HG02610 (cell line): Measurements from ENCODE around the gene STX1B.
A peak's percentile ranks its signal among the peaks of the same experiment; 100 is the strongest.

Source experiments
- ATAC-seq: cut with Tn5 transposase; IDR thresholded peaks from one replicate; pipeline ENCODE4 v1.9.1; 2021; ENCODE audit warnings: mild to moderate bottlenecking, moderate library complexity; ENCODE audit not compliant: unreplicated experiment

Gene STX1B

GRCh38 chr16:30996985-30997724 lies 13.3 kb downstream of the STX1B start:
- peak; percentile 74 for ATAC-seq

DNA sequence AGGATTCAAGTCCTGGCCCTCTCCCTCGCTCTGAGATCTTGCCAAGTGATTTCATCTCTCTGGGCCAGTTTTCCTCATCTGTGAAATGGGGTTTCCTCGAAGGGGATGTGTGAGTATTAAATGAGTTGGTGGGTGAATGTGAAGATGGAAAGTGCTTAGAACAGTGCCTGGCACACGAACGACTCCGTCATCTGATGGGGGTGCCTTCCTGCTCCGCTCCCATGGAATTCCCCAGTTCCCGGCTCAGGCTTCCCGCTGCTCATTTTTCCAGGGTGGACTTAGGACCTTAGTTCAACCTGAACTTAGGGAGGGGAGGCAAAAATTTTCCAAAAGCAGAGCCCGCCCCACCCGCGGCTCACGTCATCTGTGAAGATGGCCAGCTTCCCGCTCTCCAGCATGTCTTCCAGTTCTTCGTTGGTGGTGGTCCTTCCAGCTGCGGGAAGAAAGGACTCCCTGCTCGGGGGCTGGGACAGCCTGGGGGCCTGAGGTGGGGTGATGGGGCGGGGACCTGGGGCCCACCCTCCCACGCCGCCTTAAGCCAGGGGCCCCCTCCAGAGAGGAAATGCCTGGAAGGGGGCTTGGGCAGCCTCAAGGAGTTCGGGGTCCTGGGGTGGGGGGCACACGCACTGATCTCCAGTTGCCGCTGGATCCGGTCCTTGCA lies 14.0 kb downstream of the STX1B start:
- no peak for ATAC-seq

- no peak for ATAC-seq
Observed at GRCh38 chr16:30995927-30996323, 14.5 kb downstream of the STX1B start.

DNA sequence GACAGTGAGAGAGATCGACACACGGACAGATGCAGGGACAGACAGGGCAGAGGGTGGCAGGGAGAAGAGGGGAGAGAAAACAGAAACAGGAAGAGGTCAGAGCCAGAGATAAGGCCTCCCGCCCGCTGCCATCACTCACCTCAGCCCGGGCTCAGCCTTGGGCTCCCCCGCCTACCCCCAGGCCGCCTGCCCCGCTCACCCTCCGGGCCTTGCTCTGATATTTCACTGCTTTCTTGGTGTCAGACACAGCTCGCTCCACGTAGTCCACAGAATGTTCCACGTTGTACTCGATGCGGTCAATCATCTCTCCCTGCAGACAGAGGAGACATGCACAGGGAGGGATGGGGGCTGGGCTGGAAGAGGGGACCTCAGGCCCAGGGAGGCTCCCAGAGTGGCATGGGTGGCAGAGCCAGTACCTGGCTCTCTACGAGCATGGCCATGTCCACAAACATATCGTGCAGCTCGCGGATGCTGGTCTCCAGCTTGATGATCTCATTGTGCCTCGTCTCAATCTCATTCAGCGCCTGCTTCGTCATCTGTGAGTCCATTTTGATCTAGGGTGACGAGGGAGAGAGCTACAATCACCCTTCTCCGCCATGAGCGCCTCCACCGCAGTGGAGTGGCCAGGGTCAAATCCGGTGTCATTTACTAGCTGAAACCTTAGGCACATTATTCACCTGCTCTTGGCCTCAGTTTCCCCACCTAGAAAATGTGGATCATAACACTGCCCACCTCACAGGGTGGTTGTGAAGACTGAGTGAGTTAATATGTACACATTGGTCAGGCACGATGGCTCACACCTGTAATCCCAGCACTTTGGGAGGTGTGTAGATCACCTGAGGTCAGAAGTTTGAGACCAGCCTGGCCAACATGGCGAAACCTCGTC lies 17.3 kb downstream of the STX1B start:
- ATAC-seq = no peak

- no peak for ATAC-seq
Observed at GRCh38 chr16:30992276-30992780, 18.1 kb downstream of the STX1B start.

DNA sequence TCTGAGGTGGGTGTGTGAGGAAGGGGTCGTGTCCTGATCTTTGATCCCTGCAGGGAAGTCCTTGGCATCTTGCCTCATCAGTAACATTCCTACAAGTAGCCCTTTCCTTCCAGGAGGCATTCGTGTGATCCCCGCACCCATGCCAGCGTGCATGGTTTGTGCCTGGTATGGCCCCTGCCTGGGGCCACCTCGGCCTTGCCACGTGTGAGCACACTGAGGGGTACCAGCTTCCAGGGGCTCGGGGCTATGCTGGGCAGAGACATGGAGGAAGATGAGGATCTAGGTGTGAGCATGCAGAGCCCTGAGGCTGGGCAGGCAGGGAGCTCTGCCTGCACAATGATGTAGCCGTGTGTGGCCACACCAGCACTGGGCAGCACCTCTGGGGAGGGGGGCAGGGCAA lies 19.4 kb downstream of the STX1B start:
- no peak for ATAC-seq

- no peak for ATAC-seq
Observed at GRCh38 chr16:30990105-30990504, 20.3 kb downstream of the STX1B start.

DNA sequence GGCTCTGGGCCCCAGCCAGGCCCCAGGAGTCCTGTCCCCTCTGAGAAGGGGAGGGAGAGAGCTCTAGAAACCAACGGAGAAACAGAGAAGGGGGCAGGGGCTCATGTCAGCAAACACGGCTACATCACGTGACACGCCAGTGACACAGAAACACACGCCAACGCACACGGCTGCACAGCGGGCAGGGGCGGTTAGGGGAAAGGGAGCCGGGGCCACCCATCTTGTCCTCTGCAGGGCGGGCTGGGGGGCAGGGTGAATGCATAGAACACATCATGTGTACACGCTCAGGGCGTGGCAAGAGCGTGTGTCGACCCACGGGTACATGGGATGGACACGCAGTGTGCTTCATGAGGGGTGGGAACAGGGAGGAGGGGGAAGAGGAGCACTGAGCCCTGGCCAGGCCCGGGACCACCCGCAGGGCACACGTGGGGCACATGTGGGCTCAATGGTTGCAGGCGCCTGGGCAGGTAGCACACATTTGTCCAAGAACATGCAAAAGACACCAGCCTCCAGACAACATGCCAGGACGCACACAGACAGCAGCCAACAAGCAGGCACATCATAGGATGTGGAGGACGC lies 20.9 kb downstream of the STX1B start:
- no peak for ATAC-seq

GRCh38 chr16:30987581-30988190 lies 22.8 kb downstream of the STX1B start:
- no peak for ATAC-seq

GRCh38 chr16:30986129-30986991 lies 24.1 kb downstream of the STX1B start:
- ATAC-seq = no peak

DNA sequence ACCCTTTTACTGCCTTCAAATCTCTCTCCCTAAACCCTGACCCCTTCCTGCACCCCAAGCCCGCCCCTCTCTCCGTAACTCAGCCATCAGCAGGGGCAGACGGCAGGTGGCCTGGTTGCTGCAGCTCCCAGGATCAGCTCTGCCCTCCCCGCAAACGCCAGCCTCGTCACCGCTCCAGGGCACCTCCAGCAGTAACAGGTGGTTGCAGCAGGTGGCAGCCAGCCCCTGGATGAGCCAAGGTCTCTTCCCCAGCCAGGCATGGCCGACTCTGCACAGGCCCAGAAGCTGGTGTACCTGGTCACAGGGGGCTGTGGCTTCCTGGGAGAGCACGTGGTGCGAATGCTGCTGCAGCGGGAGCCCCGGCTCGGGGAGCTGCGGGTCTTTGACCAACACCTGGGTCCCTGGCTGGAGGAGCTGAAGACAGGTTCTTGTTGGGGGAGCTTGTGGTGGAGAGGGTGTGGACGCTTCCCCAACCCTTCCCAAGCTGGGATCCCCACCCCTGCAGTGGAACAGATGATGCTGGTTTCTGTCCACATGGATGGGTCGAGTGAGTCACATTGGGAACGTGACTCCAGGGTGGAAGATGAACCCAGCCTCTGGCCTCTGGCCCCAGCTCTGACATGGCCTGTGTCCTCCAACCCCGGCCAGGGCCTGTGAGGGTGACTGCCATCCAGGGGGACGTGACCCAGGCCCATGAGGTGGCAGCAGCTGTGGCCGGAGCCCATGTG lies 24.9 kb downstream of the STX1B start:
- ATAC-seq = no peak

- ATAC-seq = no peak
Observed at GRCh38 chr16:30984669-30985400, 25.6 kb downstream of the STX1B start, which contains the start of gene HSD3B7. Gene HSD3B7 (plus strand): TSS chr16:30985207. CDS start chr16:30985659, 452 bp downstream.

DNA sequence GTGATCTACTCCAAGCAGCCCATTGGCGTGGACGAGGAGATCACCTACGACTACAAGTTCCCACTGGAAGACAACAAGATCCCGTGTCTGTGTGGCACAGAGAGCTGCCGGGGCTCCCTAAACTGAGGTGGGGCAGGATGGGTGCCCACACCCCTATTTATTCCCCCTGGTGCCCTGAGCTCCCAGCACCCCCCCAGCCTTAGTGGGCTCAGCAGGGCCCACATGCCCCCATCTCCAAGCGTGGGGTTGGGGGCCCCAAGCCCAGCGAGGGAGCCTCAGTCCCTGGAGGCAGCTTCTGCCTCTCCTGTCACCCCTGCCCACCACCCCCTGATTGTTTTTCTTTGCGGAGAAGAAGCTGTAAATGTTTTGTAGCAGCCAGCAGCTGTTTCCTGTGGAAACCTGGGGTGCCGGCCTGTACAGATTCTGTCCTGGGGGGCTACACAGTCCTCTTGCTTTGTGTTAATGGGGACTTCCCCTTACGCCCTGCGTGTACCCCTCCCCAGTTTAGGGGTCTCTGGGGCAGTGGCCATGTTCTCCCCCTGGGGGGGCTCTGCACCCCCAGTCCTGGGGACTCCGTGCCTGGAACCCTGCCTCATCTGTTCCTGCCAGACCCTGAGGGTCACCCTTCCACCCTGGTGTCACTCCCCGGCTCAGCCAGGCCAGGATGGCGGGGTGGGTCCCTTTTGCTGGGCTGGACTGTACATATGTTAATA lies 26.4 kb downstream of the STX1B start:
- no peak for ATAC-seq

DNA sequence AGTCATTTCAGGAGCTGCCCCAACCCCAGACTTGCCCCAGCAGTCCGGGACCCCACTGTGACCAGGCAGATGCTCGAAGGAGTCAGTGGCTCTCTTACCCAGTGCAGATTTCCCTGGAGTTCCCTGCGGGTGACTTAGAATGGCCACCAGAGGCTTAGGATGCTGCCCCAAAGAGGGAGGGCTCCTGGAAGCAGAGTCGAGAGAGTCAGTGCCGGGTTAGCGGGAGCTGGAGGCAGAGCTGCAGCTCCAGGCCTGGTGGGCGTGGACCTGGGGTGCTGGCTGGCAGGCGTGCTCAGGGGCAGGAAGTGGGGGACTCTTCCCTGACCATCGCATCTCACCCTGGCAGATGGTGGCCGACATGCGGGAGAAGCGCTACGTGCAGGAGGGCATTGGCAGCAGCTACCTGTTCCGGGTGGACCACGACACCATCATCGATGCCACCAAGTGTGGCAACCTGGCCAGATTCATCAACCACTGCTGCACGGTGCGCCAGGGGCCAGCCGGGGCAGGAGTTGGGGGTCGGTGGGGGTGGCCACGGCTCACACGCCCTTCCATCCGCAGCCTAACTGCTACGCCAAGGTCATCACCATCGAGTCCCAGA lies 27.0 kb downstream of the STX1B start:
- ATAC-seq = no peak

DNA sequence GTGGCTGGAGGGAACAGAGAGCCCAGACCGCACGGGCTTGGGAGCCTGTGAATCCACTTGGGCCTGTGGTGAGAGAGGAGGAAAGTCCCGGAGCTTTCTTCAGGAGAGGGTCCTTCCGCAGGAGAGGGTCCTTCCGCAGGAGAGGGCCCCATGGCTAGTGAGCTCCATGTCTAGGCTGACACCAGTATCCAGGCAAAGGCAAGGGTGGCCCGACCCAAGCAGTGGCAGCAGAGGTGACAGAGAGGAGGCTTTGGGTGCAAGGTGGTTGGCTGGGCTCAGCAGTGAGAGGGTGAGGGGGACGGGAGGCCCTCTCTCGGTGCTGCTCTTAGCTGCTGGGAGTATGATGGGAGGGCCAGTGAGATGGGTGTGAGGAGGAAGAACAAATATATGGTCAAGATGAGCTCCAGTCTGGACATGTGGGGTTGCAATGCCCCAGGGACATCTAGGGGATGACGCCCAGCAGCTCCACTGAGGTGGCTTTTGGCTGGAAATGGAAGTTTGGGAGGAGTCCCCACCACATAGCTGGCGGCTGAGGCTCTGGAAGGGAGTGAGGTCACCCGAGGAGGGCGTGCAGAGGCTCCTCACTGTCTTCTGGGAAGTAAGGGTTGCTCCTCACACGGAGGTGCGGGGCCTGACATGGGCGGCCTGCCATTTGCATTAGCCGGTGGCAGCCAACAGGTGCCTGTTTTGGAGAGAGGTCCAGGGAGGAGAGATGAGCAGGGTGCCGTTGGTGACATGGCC lies 27.7 kb downstream of the STX1B start:
- no peak for ATAC-seq

- no peak for ATAC-seq
Observed at GRCh38 chr16:30980959-30981358, 29.5 kb downstream of the STX1B start.

DNA sequence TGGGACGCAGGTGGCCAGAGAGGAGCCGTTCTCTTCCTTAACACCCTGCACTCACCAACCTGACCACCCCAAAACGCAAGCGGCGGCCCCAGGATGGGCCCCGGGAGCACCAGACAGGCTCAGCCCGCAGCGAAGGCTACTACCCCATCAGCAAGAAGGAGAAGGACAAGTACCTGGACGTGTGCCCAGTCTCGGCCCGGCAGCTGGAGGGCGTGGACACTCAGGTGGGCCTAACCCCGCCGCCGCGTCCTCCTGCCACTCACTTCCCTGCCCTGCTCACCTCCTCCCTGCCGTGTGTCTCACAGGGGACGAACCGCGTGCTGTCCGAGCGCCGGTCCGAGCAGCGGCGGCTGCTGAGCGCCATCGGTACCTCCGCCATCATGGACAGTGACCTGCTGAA lies 30.0 kb downstream of the STX1B start:
- no peak for ATAC-seq
